SK-N-SH (cell line): Measurements from ENCODE around the gene RBM28. TPM values are rescaled to one million over a fixed set of nuclear protein-coding genes. Genes with fewer than 3 reads are reported as not detected.

Experiments used
- CTCF ChIA-PET: fragments of 300-600, 350-600 bp; formaldehyde crosslinking; extraction: SDS; loops from one replicate; lab custom pipeline; 2021; lab: Yijun Ruan, JAX
- POLR2A ChIA-PET: fragments of 350-600 bp; sonication (Branson Sonifier 250); formaldehyde crosslinking; extraction: SDS; loops from one replicate; lab custom pipeline; 2020; ENCODE audit warnings: antibody characterized with exemption, inconsistent platforms; lab: Yijun Ruan, JAX
- DNase-seq: peaks from one replicate; pipeline ENCODE4 v3.0.0; 2012
- H2AFZ ChIP-seq: fragments of 200-600 bp; sonication (generic); 2 replicates; pipeline ENCODE4 v1.8.1; 2016; ENCODE audit warnings: antibody characterized with exemption, mild to moderate bottlenecking, low read depth
- H3F3A ChIP-seq: fragments of 200-600 bp; sonication (generic); replicated peaks from 2 replicates; pipeline ENCODE3; 2016; ENCODE audit warnings: antibody characterized with exemption, mild to moderate bottlenecking; ENCODE audit not compliant: insufficient read depth
- H3K27ac ChIP-seq, 2 experiments: fragments of 200-500 bp in 1 of 2; fragments of 200-600 bp in 1 of 2; sonication (Bioruptor generic) in 1 of 2; sonication (generic), shearing (Covaris generic) in 1 of 2; 2 replicates each; pipeline versions ENCODE4 v1.5.1 to v1.6.1; 2014 to 2016; ENCODE audit warnings: low read depth in 2 of 2, inconsistent platforms in 1 of 2, low read length in 1 of 2, mild to moderate bottlenecking in 1 of 2, mixed read lengths in 1 of 2
- H3K27me3 ChIP-seq: fragments of 200-600 bp; sonication (generic), shearing (Covaris generic); 2 replicates; pipeline ENCODE4 v1.6.1; 2016; ENCODE audit warnings: mixed run types; ENCODE audit not compliant: insufficient read depth
- H3K36me3 ChIP-seq, 2 experiments: fragments of 200-500 bp in 1 of 2; fragments of 200-600 bp in 1 of 2; sonication (Bioruptor generic) in 1 of 2; sonication (generic) in 1 of 2; replicated peaks in 1 of 2; 2 replicates each; pipeline versions ENCODE3 to v1.5.1; 2014 to 2016; ENCODE audit warnings: low read length in 1 of 2, mild to moderate bottlenecking in 1 of 2; ENCODE audit not compliant: insufficient read depth in 2 of 2, control insufficient read depth in 1 of 2
- H3K4me1 ChIP-seq, 2 experiments: fragments of 200-500 bp in 1 of 2; fragments of 200-600 bp in 1 of 2; sonication (Bioruptor generic) in 1 of 2; sonication (generic), shearing (Covaris generic) in 1 of 2; 2 replicates each; pipeline versions ENCODE4 v1.5.1 to v1.6.1; 2014 to 2016; ENCODE audit warnings: low read depth in 1 of 2, low read length in 1 of 2, mixed run types in 1 of 2; ENCODE audit not compliant: insufficient read depth in 2 of 2, control insufficient read depth in 1 of 2
- H3K4me2 ChIP-seq: fragments of 200-600 bp; sonication (generic), shearing (Covaris generic); 2 replicates; pipeline ENCODE4 v1.6.1; 2017; ENCODE audit warnings: mixed run types
- H3K4me3 ChIP-seq, 2 experiments: fragments of 200-500 bp in 1 of 2; fragments of 200-600 bp in 1 of 2; sonication (Bioruptor generic) in 1 of 2; sonication (generic), shearing (Covaris generic) in 1 of 2; 2 replicates each; pipeline versions ENCODE4 v1.5.1 to v1.8.1; 2014 to 2016; ENCODE audit warnings: low read depth in 2 of 2, inconsistent platforms in 1 of 2, low read length in 1 of 2, mild to moderate bottlenecking in 1 of 2, mixed read lengths in 1 of 2, moderate library complexity in 1 of 2
- H3K79me2 ChIP-seq: fragments of 200-600 bp; sonication (generic); 2 replicates; pipeline ENCODE4 v1.8.1; 2017; ENCODE audit warnings: mild to moderate bottlenecking; ENCODE audit not compliant: insufficient read depth
- H3K9ac ChIP-seq: fragments of 200-600 bp; sonication (generic); 2 replicates; pipeline ENCODE4 v1.6.1; 2017; ENCODE audit warnings: mixed run types
- H3K9me2 ChIP-seq: fragments of 200-600 bp; sonication (generic); 2 replicates; pipeline ENCODE4 v1.6.1; 2017; ENCODE audit warnings: mixed run types
- H3K9me3 ChIP-seq: fragments of 200-600 bp; sonication (generic); 2 replicates; pipeline ENCODE4 v1.6.1; 2017; ENCODE audit warnings: mixed run types, mild to moderate bottlenecking, moderate library complexity
- H4K20me1 ChIP-seq: fragments of 200-600 bp; sonication (generic); 2 replicates; pipeline ENCODE4 v1.6.1; 2017; ENCODE audit warnings: mild to moderate bottlenecking, mixed run types; ENCODE audit not compliant: insufficient read depth
- FOSL2 ChIP-seq: IDR thresholded peaks from 2 replicates; pipeline ENCODE4 v1.4.0; 2012; ENCODE audit warnings: low read depth, mild to moderate bottlenecking, moderate library complexity, borderline replicate concordance
- IRF3 ChIP-seq: fragments of 150-350 bp; IDR thresholded peaks from 2 replicates; pipeline ENCODE4 v1.6.1; 2016; ENCODE audit warnings: mild to moderate bottlenecking, low read depth, low read length
- NFIC ChIP-seq: IDR thresholded peaks from 2 replicates; pipeline ENCODE4 v1.4.0; 2012; ENCODE audit warnings: borderline replicate concordance
- PBX3 ChIP-seq: IDR thresholded peaks from 2 replicates; pipeline ENCODE4; 2012
- POLR2AphosphoS5 ChIP-seq: IDR thresholded peaks from 2 replicates; pipeline ENCODE4 v1.6.1; 2012; ENCODE audit warnings: low read depth, low read length
- RAD21 ChIP-seq: IDR thresholded peaks from 2 replicates; pipeline ENCODE4 v1.6.1; 2012; ENCODE audit warnings: mild to moderate bottlenecking, low read length
- RCOR1 ChIP-seq: fragments of 150-350 bp; IDR thresholded peaks from 2 replicates; pipeline ENCODE4 v1.6.1; 2017; ENCODE audit warnings: antibody characterized with exemption, low read length
- RXRA ChIP-seq: IDR thresholded peaks from 2 replicates; pipeline ENCODE4 v1.4.0; 2012; ENCODE audit warnings: low read depth, mild to moderate bottlenecking, borderline replicate concordance
- SMC3 ChIP-seq: IDR thresholded peaks from 2 replicates; pipeline ENCODE4 v1.6.1; 2012; ENCODE audit warnings: low read depth, low read length, improper control_type of control experiment
- WGBS: methylation state at CpG from one replicate; pipeline ENCODE4 v1.1.6; 2017; ENCODE audit warnings: low lambda C conversion rate; 5-methylcytosine and 5-hydroxymethylcytosine counted together
- polyA plus RNA-seq, 3 experiments: library from polyadenylated mRNA; depleted of rRNA; stranded (reverse); fragments of >200 nt; gene quantifications; 2 replicates each; pipeline ENCODE4 v1.2.3, GENCODE V29; 2012
- TF ChIP-seq, protein P1 (sequence below): IDR thresholded peaks from 2 replicates; pipeline ENCODE4 v1.4.0; 2012; ENCODE audit warnings: low read depth
- TF ChIP-seq, protein P2 (sequence below): fragments of 200-600 bp; sonication (generic); IDR thresholded peaks from 2 replicates; pipeline ENCODE4 v1.6.1; 2017; ENCODE audit warnings: antibody characterized with exemption, mild to moderate bottlenecking, moderate library complexity

Gene RBM28
- polyA plus RNA-seq, 1 of the 3 experiments (the other 2 are of a cell fraction) = 29.1 TPM

DNA sequence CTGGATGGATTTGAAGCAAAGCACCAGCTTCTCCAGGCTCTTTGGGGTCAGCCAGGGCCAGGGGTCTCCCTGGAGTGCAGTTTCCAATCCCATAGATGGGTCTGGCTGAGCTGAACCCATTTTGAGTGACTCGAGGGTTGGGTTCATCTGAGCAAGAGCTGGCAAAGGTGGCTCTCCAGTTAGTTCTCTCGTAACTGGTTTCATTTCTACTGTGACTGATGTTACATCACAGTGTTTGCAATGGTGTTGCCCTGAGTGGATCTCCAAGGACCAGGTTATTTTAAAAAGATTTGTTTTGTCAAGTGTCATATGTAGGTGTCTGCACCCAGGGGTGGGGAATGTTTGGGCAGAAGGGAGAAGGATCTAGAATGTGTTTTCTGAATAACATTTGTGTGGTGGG, 88.4 kb downstream of the RBM28 start (continued):
- TF ChIP-seq IRF3 (no peak), RAD21 (no peak), NFIC (no peak), POLR2AphosphoS5 (no peak), RXRA (no peak)
- TF ChIP-seq, protein P1, sequence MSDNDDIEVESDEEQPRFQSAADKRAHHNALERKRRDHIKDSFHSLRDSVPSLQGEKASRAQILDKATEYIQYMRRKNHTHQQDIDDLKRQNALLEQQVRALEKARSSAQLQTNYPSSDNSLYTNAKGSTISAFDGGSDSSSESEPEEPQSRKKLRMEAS = no peak
- TF ChIP-seq, all 33 proteins: peak for 0

DNA sequence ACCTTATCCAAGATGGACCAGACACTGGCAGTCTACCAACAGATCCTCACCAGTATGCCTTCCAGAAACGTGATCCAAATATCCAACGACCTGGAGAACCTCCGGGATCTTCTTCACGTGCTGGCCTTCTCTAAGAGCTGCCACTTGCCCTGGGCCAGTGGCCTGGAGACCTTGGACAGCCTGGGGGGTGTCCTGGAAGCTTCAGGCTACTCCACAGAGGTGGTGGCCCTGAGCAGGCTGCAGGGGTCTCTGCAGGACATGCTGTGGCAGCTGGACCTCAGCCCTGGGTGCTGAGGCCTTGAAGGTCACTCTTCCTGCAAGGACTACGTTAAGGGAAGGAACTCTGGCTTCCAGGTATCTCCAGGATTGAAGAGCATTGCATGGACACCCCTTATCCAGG, 89.2 kb downstream of the RBM28 start:
- H3K9ac ChIP-seq = no peak overlapping the region
- no peak for DNase-seq
- H3K9me3 ChIP-seq = no peaks in the 10 kb centered on the region
- TF ChIP-seq PBX3 (no peak), POLR2AphosphoS5 (no peak), SMC3 (no peak), RCOR1 (no peak)
- TF ChIP-seq, protein P2, sequence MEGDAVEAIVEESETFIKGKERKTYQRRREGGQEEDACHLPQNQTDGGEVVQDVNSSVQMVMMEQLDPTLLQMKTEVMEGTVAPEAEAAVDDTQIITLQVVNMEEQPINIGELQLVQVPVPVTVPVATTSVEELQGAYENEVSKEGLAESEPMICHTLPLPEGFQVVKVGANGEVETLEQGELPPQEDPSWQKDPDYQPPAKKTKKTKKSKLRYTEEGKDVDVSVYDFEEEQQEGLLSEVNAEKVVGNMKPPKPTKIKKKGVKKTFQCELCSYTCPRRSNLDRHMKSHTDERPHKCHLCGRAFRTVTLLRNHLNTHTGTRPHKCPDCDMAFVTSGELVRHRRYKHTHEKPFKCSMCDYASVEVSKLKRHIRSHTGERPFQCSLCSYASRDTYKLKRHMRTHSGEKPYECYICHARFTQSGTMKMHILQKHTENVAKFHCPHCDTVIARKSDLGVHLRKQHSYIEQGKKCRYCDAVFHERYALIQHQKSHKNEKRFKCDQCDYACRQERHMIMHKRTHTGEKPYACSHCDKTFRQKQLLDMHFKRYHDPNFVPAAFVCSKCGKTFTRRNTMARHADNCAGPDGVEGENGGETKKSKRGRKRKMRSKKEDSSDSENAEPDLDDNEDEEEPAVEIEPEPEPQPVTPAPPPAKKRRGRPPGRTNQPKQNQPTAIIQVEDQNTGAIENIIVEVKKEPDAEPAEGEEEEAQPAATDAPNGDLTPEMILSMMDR = no peak
- TF ChIP-seq, all 33 proteins: peak for 0
- Histone ChIP-seq H3K36me3 (no peaks in the 10 kb centered on the region), H3F3A (no peaks in the 10 kb centered on the region), H3K27me3 (peaks cover 15% of the 10 kb centered on the region; the same call in 1 of the 2 replicates), H2AFZ (no peak overlapping the region), H3K79me2 (no peaks in the 10 kb centered on the region), H3K9me2 (no peaks in the 10 kb centered on the region), H3K4me1 (peaks cover 0 to 5% of the 10 kb centered on the region in 2 experiments; a peak in 1 of 4 replicates), H4K20me1 (no peaks in the 10 kb centered on the region), H3K27ac (no peak overlapping the region), H3K4me3 (no peak overlapping the region), H3K4me2 (no peak overlapping the region)
- WGBS = 44% methylated on average over 5 of the region's 5 CpGs
- CTCF ChIA-PET = no interaction called here
- POLR2A ChIA-PET = no interaction called here

DNA sequence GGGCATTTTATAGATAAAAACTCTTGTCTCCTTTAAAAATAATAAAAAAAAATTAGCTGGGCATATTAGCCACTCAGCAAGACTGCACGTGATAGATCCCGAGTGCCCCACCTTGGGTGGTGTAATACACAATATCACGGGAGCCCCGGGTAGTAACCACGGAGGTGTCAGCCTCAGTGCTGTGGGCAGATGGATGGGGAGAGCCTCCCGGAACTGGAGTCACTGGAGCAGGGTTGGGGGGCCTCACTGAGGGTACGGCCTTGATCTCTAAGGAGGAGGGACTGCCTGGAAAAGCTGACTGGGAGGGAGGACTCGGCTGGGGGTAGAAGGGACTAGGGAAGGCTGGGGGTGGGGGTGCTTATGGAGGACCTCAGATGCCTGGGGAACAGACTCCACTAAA, 90.0 kb downstream of the RBM28 start:
- H3K27ac ChIP-seq = no peak overlapping the region
- no peaks in the 10 kb centered on the region for H3K9me2 ChIP-seq
- WGBS = 53% methylated on average over 8 of the region's 8 CpGs
- H3K9me3 ChIP-seq = no peaks in the 10 kb centered on the region
- H3F3A ChIP-seq = no peaks in the 10 kb centered on the region
- no peaks in the 10 kb centered on the region for H3K79me2 ChIP-seq
- H3K27me3 ChIP-seq = peaks cover 18% of the 10 kb centered on the region; the same call in 1 of the 2 replicates
- ChIA-PET POLR2A (no interaction called here), CTCF (no interaction called here)
- H3K4me3 ChIP-seq = no peak overlapping the region
- H3K9ac ChIP-seq = no peak overlapping the region
- no peaks in the 10 kb centered on the region for H4K20me1 ChIP-seq
- H3K36me3 ChIP-seq = no peaks in the 10 kb centered on the region
- TF ChIP-seq NFIC (no peak), FOSL2 (no peak)
- TF ChIP-seq, all 33 proteins: peak for 0
- H3K4me2 ChIP-seq = no peak overlapping the region
- no peaks in the 10 kb centered on the region for H3K4me1 ChIP-seq
- H2AFZ ChIP-seq = no peak overlapping the region
- DNase-seq = no peak
